Coronary artery (tissue), 2 donors: ENCODE measurements around the gene LAP3.

ENCODE experiments used
- DNase-seq: peaks from one replicate; pipeline ENCODE4 v3.0.0-alpha.2; 2017; ENCODE audit warnings: low spot score
- H3K27ac ChIP-seq, 2 donors: fragments of 200-600 bp; sonication (generic); one replicate each; pipeline ENCODE4 v1.5.1; 2016 to 2019
- H3K4me3 ChIP-seq: fragments of 200-600 bp; sonication (generic); 2 replicates; pipeline ENCODE4 v1.5.1; 2016; ENCODE audit warnings: mild to moderate bottlenecking, moderate library complexity
- TF ChIP-seq, protein P1 (sequence below): fragments of 200-600 bp; sonication (generic); IDR thresholded peaks from one replicate; pipeline ENCODE4 v1.5.1; 2019; ENCODE audit warnings: antibody characterized with exemption

Gene LAP3

GRCh38 chr4:17544205-17544604 lies 32.8 kb upstream of the LAP3 start:
- Histone ChIP-seq H3K27ac (no peak overlapping the region), H3K4me3 (no peak overlapping the region)
- TF ChIP-seq, protein P1, sequence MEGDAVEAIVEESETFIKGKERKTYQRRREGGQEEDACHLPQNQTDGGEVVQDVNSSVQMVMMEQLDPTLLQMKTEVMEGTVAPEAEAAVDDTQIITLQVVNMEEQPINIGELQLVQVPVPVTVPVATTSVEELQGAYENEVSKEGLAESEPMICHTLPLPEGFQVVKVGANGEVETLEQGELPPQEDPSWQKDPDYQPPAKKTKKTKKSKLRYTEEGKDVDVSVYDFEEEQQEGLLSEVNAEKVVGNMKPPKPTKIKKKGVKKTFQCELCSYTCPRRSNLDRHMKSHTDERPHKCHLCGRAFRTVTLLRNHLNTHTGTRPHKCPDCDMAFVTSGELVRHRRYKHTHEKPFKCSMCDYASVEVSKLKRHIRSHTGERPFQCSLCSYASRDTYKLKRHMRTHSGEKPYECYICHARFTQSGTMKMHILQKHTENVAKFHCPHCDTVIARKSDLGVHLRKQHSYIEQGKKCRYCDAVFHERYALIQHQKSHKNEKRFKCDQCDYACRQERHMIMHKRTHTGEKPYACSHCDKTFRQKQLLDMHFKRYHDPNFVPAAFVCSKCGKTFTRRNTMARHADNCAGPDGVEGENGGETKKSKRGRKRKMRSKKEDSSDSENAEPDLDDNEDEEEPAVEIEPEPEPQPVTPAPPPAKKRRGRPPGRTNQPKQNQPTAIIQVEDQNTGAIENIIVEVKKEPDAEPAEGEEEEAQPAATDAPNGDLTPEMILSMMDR = no peak
- no peak for DNase-seq

DNA sequence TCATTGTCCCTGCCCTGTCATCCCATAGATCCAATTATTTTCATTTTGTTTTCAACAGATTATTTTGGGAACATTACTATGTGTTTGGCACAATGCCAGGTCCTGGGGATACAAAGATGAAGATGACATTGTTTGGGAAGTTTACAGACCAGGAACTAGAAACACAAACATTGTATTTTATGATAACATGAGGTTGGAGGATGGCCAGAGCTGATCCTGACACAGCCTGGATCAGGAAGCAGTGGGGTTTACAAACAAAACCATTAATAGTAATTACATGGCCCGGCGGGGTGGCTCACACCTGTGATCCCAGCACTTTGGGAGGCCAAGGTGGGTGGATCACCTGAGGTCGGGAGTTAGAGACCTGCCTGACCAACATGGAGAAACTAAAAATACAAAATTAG lies 32.2 kb upstream of the LAP3 start:
- no peak overlapping the region for H3K4me3 ChIP-seq
- TF ChIP-seq, protein P1 = no peak
- DNase-seq = no peak
- H3K27ac ChIP-seq = no peak overlapping the region

DNA sequence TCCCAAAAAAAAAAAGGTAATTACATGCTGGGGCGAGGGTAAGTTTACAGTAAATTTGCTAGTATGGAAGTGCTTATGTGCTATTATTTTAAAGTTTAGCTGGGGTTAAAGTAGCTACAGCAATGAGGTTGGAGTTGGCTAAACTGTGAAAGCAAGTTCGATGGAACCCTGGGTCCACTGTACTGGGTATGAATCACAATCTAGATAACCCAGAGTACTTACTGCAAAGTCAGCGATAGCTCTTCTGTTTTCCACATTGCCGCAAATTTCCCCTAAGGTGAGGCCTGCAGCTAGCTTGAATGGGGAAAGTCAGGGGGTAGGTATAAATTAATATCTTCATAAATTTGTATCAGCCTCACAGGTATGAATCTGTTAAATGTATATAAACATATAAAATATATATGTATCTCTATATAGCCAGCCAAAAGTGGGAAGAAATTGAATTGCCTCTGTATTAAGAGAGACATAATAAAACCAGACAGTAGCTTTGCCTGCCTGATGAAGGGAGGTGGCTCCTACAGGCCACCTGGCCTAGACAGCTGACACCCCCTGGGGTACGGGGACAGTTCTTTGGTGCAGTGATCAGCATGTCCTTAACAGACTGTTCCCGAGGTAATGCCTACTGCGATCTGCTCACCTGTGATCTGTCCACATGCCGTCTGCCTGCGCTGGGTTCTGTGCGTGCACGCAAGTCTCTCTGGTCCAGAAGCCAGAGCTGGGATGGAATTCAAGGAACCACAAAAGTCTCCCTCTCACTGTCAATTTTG lies 31.4 kb upstream of the LAP3 start:
- DNase-seq = no peak
- TF ChIP-seq, protein P1 = no peak
- H3K27ac ChIP-seq = no peak overlapping the region

GRCh38 chr4:17546222-17546621 lies 30.8 kb upstream of the LAP3 start:
- Histone ChIP-seq H3K4me3 (no peak overlapping the region), H3K27ac (no peak overlapping the region)
- TF ChIP-seq, protein P1 = no peak
- DNase-seq = no peak

More for the DNA sequence above, 31.4 kb upstream of the LAP3 start:
- H3K4me3 ChIP-seq = no peak overlapping the region

GRCh38 chr4:17546678-17547077 lies 30.3 kb upstream of the LAP3 start:
- no peak for DNase-seq
- no peak overlapping the region for H3K27ac ChIP-seq
- H3K4me3 ChIP-seq = no peak overlapping the region
- TF ChIP-seq, protein P1 = no peak

- no peak overlapping the region for H3K4me3 ChIP-seq
- TF ChIP-seq, protein P1 = no peak
- DNase-seq = no peak
- no peak overlapping the region for H3K27ac ChIP-seq
Measured at GRCh38 chr4:17550549-17550948, 26.4 kb upstream of the LAP3 start.

DNA sequence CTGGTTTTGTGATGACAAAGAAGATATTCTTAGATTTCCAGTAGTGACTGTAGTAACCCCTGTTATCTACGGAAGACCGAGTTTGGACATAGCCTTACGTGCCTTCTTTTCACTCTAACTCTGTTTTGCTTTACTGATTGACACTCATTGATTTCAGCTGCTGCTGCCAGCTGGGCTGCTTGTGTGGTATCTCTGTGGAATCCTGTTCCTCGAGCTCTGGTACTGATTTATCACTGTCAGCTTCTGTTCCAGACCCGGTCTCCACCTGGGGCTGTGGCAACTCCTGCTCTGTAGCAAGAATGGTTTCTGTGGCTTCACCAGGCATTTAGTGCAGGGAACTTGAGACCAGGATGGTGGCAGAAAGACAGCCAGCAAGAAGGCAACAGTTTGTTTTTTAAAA lies 24.6 kb upstream of the LAP3 start:
- TF ChIP-seq, protein P1 = no peak
- Histone ChIP-seq H3K4me3 (no peak overlapping the region), H3K27ac (no peak overlapping the region)
- no peak for DNase-seq
